ENCODE results near the gene SESTD1. TPM values are rescaled to one million over a fixed set of nuclear protein-coding genes. Genes with fewer than 3 reads are reported as not detected.

The SESTD1 gene
- total and polyA plus RNA-seq, 2 of the 4 experiments (the other 2 are of a cell fraction) = 8.4 to 12.7 TPM

GRCh38 chr2:179261151-179261825 lies 3.3 kb downstream of the SESTD1 start:
- no peak overlapping the region for H4K5ac ChIP-seq (ENCODE audit: low read depth, low read length)
- H3K14ac ChIP-seq (replicated peaks; ENCODE audit: low read depth, low read length) = no peak overlapping the region
- H3K4me2 ChIP-seq (ENCODE audit: low read depth, low read length) = no peak overlapping the region
- H3K23ac ChIP-seq (ENCODE audit: low read depth, low read length) = no peak overlapping the region
- H3K4ac ChIP-seq (ENCODE audit: low read depth, low read length) = no peak overlapping the region
- no peak overlapping the region for H4K91ac ChIP-seq (ENCODE audit: insufficient read depth, low read depth, low read length)
- H4K8ac ChIP-seq (ENCODE audit: low read depth in 2 of 2, low read length in 2 of 2) = no peak overlapping the region
- no peak overlapping the region for H2BK5ac ChIP-seq (ENCODE audit: low read depth, low read length, poor library complexity, severe bottlenecking)
- no CpG with 5 or more reads among the region's 2 CpGs for WGBS, 2 experiments (ENCODE audit: extremely low coverage in 2 of 2, insufficient read length in 1 of 2)
- CTCF ChIA-PET = no interaction called here
- no peaks in the 10 kb centered on the region; the same call in 1 of the 2 replicates for H4K20me1 ChIP-seq (ENCODE audit: insufficient read depth, low read length)
- H3K4me3 ChIP-seq (ENCODE audit: insufficient read depth, low read depth, low read length) = no peak overlapping the region
- no peaks in the 10 kb centered on the region for H3K9me3 ChIP-seq (ENCODE audit: control insufficient read depth, insufficient read depth, low read length)
- H3K9me1 ChIP-seq (ENCODE audit: insufficient read depth, low read length) = no peaks in the 10 kb centered on the region
- H2BK15ac ChIP-seq (ENCODE audit: low read depth, low read length) = no peak overlapping the region
- no peak overlapping the region for H3K18ac ChIP-seq (ENCODE audit: low read depth, low read length)
- H3K56ac ChIP-seq (ENCODE audit: extremely low read depth, insufficient read depth, low read length) = no peak overlapping the region
- H3K27me3 ChIP-seq (ENCODE audit: control insufficient read depth, insufficient read depth, low read length) = no peaks in the 10 kb centered on the region
- peaks cover 6 to 22% of the 10 kb centered on the region in 2 experiments; a peak in 3 of 4 replicates for H3K79me1 ChIP-seq (ENCODE audit: low read depth in 1 of 2, low read length in 2 of 2)
- dilution Hi-C loops (cut with HindIII; ENCODE audit: low sequenced_read_pairs, unreplicated experiment) (no loop called here), intact Hi-C loops (cut with micrococcal nuclease) (loop anchor here (5.0 kb wide), 1 partner anchor 81 kb away; no protein-coding TSS in a partner anchor), in situ Hi-C loops (cut with MboI; ENCODE audit: low sequenced_read_pairs) (no loop called here)
- no peak overlapping the region for H2AFZ ChIP-seq (replicated peaks; ENCODE audit: low read length, poor library complexity)
- H2BK120ac ChIP-seq (ENCODE audit: low read depth, low read length) = no peak overlapping the region
- peaks cover 2% of the 10 kb centered on the region for H3K4me1 ChIP-seq (ENCODE audit: control insufficient read depth, insufficient read depth, low read length)
- H2AK5ac ChIP-seq (ENCODE audit: low read depth, low read length) = no peak overlapping the region
- H3K36me3 ChIP-seq (ENCODE audit: control insufficient read depth, insufficient read depth, low read length) = no peaks in the 10 kb centered on the region
- H3K9ac ChIP-seq (ENCODE audit: low read depth, low read length) = no peak overlapping the region
- H3K27ac ChIP-seq (ENCODE audit: insufficient read depth, low read length) = no peak overlapping the region
- TF ChIP-seq BHLHE40 (IDR thresholded peaks at IDR 0.05; ENCODE audit: low read depth, low read length) (no peak), NFE2L2 (IDR thresholded peaks at IDR 0.05; ENCODE audit: low read depth, low read length) (no peak), RCOR1 (IDR thresholded peaks at IDR 0.05; ENCODE audit: insufficient replicate concordance, low read length) (no peak), FOS (IDR thresholded peaks at IDR 0.05; ENCODE audit: low read depth, low read length) (no peak), MAFK (IDR thresholded peaks at IDR 0.05; ENCODE audit: low read depth, low read length) (no peak), CEBPB (IDR thresholded peaks at IDR 0.05; ENCODE audit: low read depth, low read length) (no peak), USF2 (IDR thresholded peaks at IDR 0.05; ENCODE audit: low read depth, low read length) (no peak), RFX5 (IDR thresholded peaks at IDR 0.05; ENCODE audit: low read depth, low read length) (no peak), SMC3 (IDR thresholded peaks at IDR 0.05; ENCODE audit: low read depth, low read length) (no peak), CHD1 (IDR thresholded peaks at IDR 0.05; ENCODE audit: low read depth, low read length) (no peak), MAZ (IDR thresholded peaks at IDR 0.05; ENCODE audit: borderline replicate concordance, low read depth, low read length) (no peak), CTCF (conservative IDR thresholded peaks at IDR 0.05; ENCODE audit: low read depth, low read length) (no peak), MXI1 (IDR thresholded peaks at IDR 0.05; ENCODE audit: borderline replicate concordance, low read depth, low read length) (no peak), RAD21 (IDR thresholded peaks at IDR 0.05; ENCODE audit: low read length) (no peak), ELK1 (IDR thresholded peaks at IDR 0.05; ENCODE audit: borderline replicate concordance, low read depth, low read length) (no peak), POLR2A (IDR thresholded peaks at IDR 0.05; ENCODE audit: low read depth, low read length) (no peak)
- no peak overlapping the region for H2BK20ac ChIP-seq (ENCODE audit: low read depth, low read length)
- POLR2A ChIA-PET (ENCODE audit: unreplicated experiment) = no interaction called here
- no peak for ATAC-seq (ENCODE audit: low read depth)
- DNase-seq = no peak
- BruUV-seq (replicated peaks) = no TSS peak
- no peak overlapping the region for H2AK9ac ChIP-seq (replicated peaks; ENCODE audit: low read depth, low read length, poor library complexity)
